ENCODE data around the gene SETD3.

GRCh38 chr14:99348816-99349614 lies 131.6 kb downstream of the SETD3 start:
- no peak for TF ChIP-seq POLR2A (IDR thresholded peaks at IDR 0.05)
- TF ChIP-seq, protein P1, sequence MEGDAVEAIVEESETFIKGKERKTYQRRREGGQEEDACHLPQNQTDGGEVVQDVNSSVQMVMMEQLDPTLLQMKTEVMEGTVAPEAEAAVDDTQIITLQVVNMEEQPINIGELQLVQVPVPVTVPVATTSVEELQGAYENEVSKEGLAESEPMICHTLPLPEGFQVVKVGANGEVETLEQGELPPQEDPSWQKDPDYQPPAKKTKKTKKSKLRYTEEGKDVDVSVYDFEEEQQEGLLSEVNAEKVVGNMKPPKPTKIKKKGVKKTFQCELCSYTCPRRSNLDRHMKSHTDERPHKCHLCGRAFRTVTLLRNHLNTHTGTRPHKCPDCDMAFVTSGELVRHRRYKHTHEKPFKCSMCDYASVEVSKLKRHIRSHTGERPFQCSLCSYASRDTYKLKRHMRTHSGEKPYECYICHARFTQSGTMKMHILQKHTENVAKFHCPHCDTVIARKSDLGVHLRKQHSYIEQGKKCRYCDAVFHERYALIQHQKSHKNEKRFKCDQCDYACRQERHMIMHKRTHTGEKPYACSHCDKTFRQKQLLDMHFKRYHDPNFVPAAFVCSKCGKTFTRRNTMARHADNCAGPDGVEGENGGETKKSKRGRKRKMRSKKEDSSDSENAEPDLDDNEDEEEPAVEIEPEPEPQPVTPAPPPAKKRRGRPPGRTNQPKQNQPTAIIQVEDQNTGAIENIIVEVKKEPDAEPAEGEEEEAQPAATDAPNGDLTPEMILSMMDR (IDR thresholded peaks at IDR 0.05): no peak

All from upper lobe of left lung (tissue), 4 donors.